HCT116 (cell line): Measurements from ENCODE around the gene MARVELD3. TPM values are rescaled to one million over a fixed set of nuclear protein-coding genes. Genes with fewer than 3 reads are reported as not detected.

Experiments
- ATAC-seq: fragments of 200-7000 bp; cut with Tn5 transposase; 2 replicates; pipeline ENCODE4 v1.9.1; 2020; ENCODE audit warnings: mild to moderate bottlenecking, moderate library complexity
- BruUV-seq: library from RNA; stranded (reverse); fragments of 400-500 nt; replicated peaks from 2 replicates; lab custom pipeline; 2021; lab: Mats Ljungman, UMichigan
- CTCF ChIA-PET: fragments of 300-600 bp; sonication (Branson Sonifier 250); formaldehyde crosslinking; loops from one replicate; lab custom pipeline; 2021; ENCODE audit warnings: antibody characterized with exemption; lab: Charles Lee
- POLR2A ChIA-PET: fragments of 300-600, 350-600 bp; sonication (Branson Sonifier 250); formaldehyde crosslinking; loops from one replicate; lab custom pipeline; 2021; ENCODE audit warnings: antibody characterized with exemption; lab: Charles Lee
- RAD21 ChIA-PET, 2 experiments: fragments of 300-600 bp; sonication (Branson Sonifier 250); formaldehyde crosslinking; loops; one replicate each; lab custom pipeline; 2023; ENCODE audit warnings: low total read pairs in 2 of 2; ENCODE audit not compliant: uncharacterized antibody in 2 of 2, unreplicated experiment in 2 of 2, low non-redundant PET in 1 of 2; lab: Charles Lee
- DNase-seq: peaks from one replicate; pipeline ENCODE4 v3.0.0-alpha.2; 2010; ENCODE audit warnings: low read depth, low spot score
- H2AFZ ChIP-seq: fragments of 200-600 bp; shearing (Covaris generic), sonication (generic); 2 replicates; pipeline ENCODE4 v1.6.1; 2017; ENCODE audit warnings: low read depth, mixed run types, mixed read lengths, antibody characterized with exemption, low read length; ENCODE audit not compliant: poor library complexity, severe bottlenecking
- H3K27ac ChIP-seq: 2 replicates; pipeline ENCODE4 v1.5.1; 2012; ENCODE audit warnings: low read depth, low read length
- H3K27me3 ChIP-seq: fragments of 200-600 bp; sonication (generic); 2 replicates; pipeline ENCODE4 v1.6.1; 2016; ENCODE audit warnings: mixed run types, low read length, mixed read lengths; ENCODE audit not compliant: insufficient read depth
- H3K36me3 ChIP-seq, 2 experiments: fragments of 200-500 bp in 1 of 2; fragments of 200-600 bp in 1 of 2; sonication (Bioruptor generic) in 1 of 2; sonication (generic) in 1 of 2; 2 replicates each; pipeline versions ENCODE4 v1.5.1 to v1.6.1; 2014 to 2016; ENCODE audit warnings: low read length in 2 of 2, inconsistent platforms in 1 of 2, mixed read lengths in 1 of 2, mixed run types in 1 of 2; ENCODE audit not compliant: insufficient read depth in 2 of 2, control insufficient read depth in 1 of 2
- H3K4me1 ChIP-seq, 2 experiments: fragments of 200-600 bp in 1 of 2; sonication (generic) in 1 of 2; 2 replicates each; pipeline versions ENCODE4 v1.5.1 to v1.6.1; 2012 to 2017; ENCODE audit warnings: low read length in 2 of 2, inconsistent platforms in 1 of 2, mild to moderate bottlenecking in 1 of 2, mixed read lengths in 1 of 2, mixed run types in 1 of 2, moderate library complexity in 1 of 2; ENCODE audit not compliant: insufficient read depth in 2 of 2, control insufficient read depth in 1 of 2
- H3K4me2 ChIP-seq: fragments of 200-600 bp; sonication (generic); 2 replicates; pipeline ENCODE4 v1.6.1; 2017; ENCODE audit warnings: mixed run types, low read length, mixed read lengths
- H3K4me3 ChIP-seq, 2 experiments: fragments of 200-600 bp in 1 of 2; sonication (generic) in 1 of 2; replicated peaks in 1 of 2; 2 replicates each; pipeline ENCODE4 v1.5.1; 2011 to 2016; ENCODE audit warnings: low read length in 2 of 2, control low read depth in 1 of 2, low read depth in 1 of 2, mild to moderate bottlenecking in 1 of 2, mixed read lengths in 1 of 2, mixed run types in 1 of 2
- H3K79me2 ChIP-seq: fragments of 200-600 bp; sonication (generic); 2 replicates; pipeline ENCODE4 v1.6.1; 2017; ENCODE audit warnings: mild to moderate bottlenecking, mixed run types, low read length, moderate library complexity, mixed read lengths; ENCODE audit not compliant: insufficient read depth
- H3K9ac ChIP-seq: fragments of 200-600 bp; sonication (generic); 2 replicates; pipeline ENCODE4 v1.6.1; 2016; ENCODE audit warnings: low read length, mixed read lengths
- H3K9me2 ChIP-seq: fragments of 200-600 bp; sonication (generic), shearing (Covaris generic); 2 replicates; pipeline ENCODE4 v1.6.1; 2017; ENCODE audit warnings: mixed run types, mild to moderate bottlenecking, moderate library complexity; ENCODE audit not compliant: insufficient read depth
- H3K9me3 ChIP-seq, 2 experiments: fragments of 200-500 bp in 1 of 2; fragments of 200-600 bp in 1 of 2; sonication (Bioruptor generic) in 1 of 2; sonication (generic) in 1 of 2; 2 replicates each; pipeline ENCODE4 v1.6.1; 2014 to 2017; ENCODE audit warnings: low read length in 2 of 2, mixed read lengths in 2 of 2, inconsistent platforms in 1 of 2, low read depth in 1 of 2, mild to moderate bottlenecking in 1 of 2, mixed run types in 1 of 2, moderate library complexity in 1 of 2; ENCODE audit not compliant: control insufficient read depth in 1 of 2, insufficient read depth in 1 of 2
- H4K20me1 ChIP-seq: fragments of 200-600 bp; sonication (generic), shearing (Covaris generic); 2 replicates; pipeline ENCODE4 v1.6.1; 2017; ENCODE audit warnings: mixed run types, mild to moderate bottlenecking, moderate library complexity; ENCODE audit not compliant: insufficient read depth
- CEBPB ChIP-seq: IDR thresholded peaks from 2 replicates; pipeline ENCODE4 v1.6.1; 2012; ENCODE audit warnings: low read depth
- EGR1 ChIP-seq: IDR thresholded peaks from 2 replicates; pipeline ENCODE4 v1.6.1; 2012; ENCODE audit warnings: low read depth
- EZH2 ChIP-seq: fragments of 200-600 bp; sonication (generic); IDR thresholded peaks from 2 replicates; pipeline ENCODE4 v1.6.1; 2017; ENCODE audit warnings: antibody characterized with exemption, mixed run types
- EZH2phosphoT487 ChIP-seq: fragments of 200-600 bp; IDR thresholded peaks from 2 replicates; pipeline ENCODE4 v1.6.1; 2018; ENCODE audit warnings: antibody characterized with exemption, borderline replicate concordance
- FOSL1 ChIP-seq: IDR thresholded peaks from 2 replicates; pipeline ENCODE4 v1.6.1; 2012; ENCODE audit warnings: low read depth
- POLR2A ChIP-seq: IDR thresholded peaks from 2 replicates; pipeline ENCODE4 v1.7.0; 2011; ENCODE audit warnings: borderline replicate concordance; ENCODE audit not compliant: insufficient read depth, insufficient read length; ENCODE audit errors: extremely low read depth
- POLR2AphosphoS5 ChIP-seq: IDR thresholded peaks from 2 replicates; pipeline ENCODE4 v1.6.1; 2011; ENCODE audit warnings: mild to moderate bottlenecking, low read depth, low read length, moderate library complexity
- RAD21 ChIP-seq: IDR thresholded peaks from 2 replicates; pipeline ENCODE4 v1.6.1; 2012; ENCODE audit warnings: low read depth, mild to moderate bottlenecking
- SRF ChIP-seq: IDR thresholded peaks from 2 replicates; pipeline ENCODE4 v1.6.1; 2012; ENCODE audit warnings: low read depth
- TCF7L2 ChIP-seq: IDR thresholded peaks from 2 replicates; pipeline ENCODE4 v1.7.0; 2011; ENCODE audit warnings: borderline replicate concordance, inconsistent platforms; ENCODE audit not compliant: insufficient read depth, insufficient read length; ENCODE audit errors: extremely low read depth
- YY1 ChIP-seq: IDR thresholded peaks from 2 replicates; pipeline ENCODE4 v1.6.1; 2011; ENCODE audit warnings: low read length, low read depth, moderate library complexity, mild to moderate bottlenecking; ENCODE audit not compliant: insufficient replicate concordance; ENCODE audit errors: extremely low read depth
- ZFX ChIP-seq: fragments of 450-650 bp; IDR thresholded peaks from 2 replicates; pipeline ENCODE4 v1.6.1; 2017
- ZNF274 ChIP-seq: fragments of 200-500 bp; sonication (Bioruptor generic); IDR thresholded peaks from 2 replicates; pipeline ENCODE4 v1.6.1; 2014; ENCODE audit warnings: mild to moderate bottlenecking, low read depth, low read length, inconsistent platforms
- intact Hi-C: fragments of 100-400 bp; cut with micrococcal nuclease; formaldehyde crosslinking; loops from 2 replicates; pipeline ENCODE4 v1.10.0; 2022
- total RNA-seq: library from RNA; stranded (reverse); gene quantifications from one replicate; pipeline ENCODE4 v1.2.1, GENCODE V29; 2021; ENCODE audit not compliant: unreplicated experiment
- TF ChIP-seq, protein P1 (sequence below): IDR thresholded peaks from 2 replicates; pipeline ENCODE4 v1.6.1; 2012; ENCODE audit warnings: low read depth
- TF ChIP-seq, protein P2 (sequence below), 3 experiments: fragments of 200-600 bp in 1 of 3; sonication (generic) in 1 of 3; IDR thresholded peaks in 2 of 3; conservative IDR thresholded peaks in 1 of 3; 2 replicates each; pipeline ENCODE4 v1.5.1; 2012 to 2017; ENCODE audit warnings: low read depth in 2 of 3, low read length in 2 of 3, antibody characterized with exemption in 1 of 3, borderline replicate concordance in 1 of 3, control low read depth in 1 of 3, mild to moderate bottlenecking in 1 of 3, mixed read lengths in 1 of 3, mixed run types in 1 of 3, moderate library complexity in 1 of 3; ENCODE audit not compliant: insufficient read depth in 1 of 3
- TF ChIP-seq, protein P3 (sequence below): IDR thresholded peaks from 2 replicates; pipeline ENCODE4 v1.6.1; 2012

The MARVELD3 gene
- total RNA-seq, 1 experiment from 2014 or later, result 20.9 TPM

DNA sequence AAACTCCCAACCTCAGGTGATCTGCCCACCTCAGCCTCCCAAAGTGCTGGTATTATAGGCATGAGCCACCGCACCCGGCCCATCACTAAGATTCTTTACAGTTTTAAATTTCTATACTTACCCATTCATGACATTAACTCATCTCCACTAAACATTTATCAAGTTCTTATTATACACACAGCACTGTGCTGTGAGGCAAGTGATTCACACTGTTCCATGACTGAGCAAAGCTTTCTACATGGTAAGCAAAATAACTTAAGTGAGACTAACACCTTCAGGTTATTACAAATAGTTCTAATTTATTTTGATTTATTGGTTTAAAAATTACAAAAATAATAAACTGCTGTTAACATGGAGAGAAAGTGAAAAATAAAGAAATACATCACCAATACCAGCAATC, 33.5 kb downstream of the MARVELD3 start:
- no peak for TF ChIP-seq SRF
- TF ChIP-seq, protein P1, sequence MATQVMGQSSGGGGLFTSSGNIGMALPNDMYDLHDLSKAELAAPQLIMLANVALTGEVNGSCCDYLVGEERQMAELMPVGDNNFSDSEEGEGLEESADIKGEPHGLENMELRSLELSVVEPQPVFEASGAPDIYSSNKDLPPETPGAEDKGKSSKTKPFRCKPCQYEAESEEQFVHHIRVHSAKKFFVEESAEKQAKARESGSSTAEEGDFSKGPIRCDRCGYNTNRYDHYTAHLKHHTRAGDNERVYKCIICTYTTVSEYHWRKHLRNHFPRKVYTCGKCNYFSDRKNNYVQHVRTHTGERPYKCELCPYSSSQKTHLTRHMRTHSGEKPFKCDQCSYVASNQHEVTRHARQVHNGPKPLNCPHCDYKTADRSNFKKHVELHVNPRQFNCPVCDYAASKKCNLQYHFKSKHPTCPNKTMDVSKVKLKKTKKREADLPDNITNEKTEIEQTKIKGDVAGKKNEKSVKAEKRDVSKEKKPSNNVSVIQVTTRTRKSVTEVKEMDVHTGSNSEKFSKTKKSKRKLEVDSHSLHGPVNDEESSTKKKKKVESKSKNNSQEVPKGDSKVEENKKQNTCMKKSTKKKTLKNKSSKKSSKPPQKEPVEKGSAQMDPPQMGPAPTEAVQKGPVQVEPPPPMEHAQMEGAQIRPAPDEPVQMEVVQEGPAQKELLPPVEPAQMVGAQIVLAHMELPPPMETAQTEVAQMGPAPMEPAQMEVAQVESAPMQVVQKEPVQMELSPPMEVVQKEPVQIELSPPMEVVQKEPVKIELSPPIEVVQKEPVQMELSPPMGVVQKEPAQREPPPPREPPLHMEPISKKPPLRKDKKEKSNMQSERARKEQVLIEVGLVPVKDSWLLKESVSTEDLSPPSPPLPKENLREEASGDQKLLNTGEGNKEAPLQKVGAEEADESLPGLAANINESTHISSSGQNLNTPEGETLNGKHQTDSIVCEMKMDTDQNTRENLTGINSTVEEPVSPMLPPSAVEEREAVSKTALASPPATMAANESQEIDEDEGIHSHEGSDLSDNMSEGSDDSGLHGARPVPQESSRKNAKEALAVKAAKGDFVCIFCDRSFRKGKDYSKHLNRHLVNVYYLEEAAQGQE, result no peak
- no peak for TF ChIP-seq CEBPB
- TF ChIP-seq TCF7L2, result no peak
- no peak for TF ChIP-seq ZNF274
- TF ChIP-seq, protein P2, sequence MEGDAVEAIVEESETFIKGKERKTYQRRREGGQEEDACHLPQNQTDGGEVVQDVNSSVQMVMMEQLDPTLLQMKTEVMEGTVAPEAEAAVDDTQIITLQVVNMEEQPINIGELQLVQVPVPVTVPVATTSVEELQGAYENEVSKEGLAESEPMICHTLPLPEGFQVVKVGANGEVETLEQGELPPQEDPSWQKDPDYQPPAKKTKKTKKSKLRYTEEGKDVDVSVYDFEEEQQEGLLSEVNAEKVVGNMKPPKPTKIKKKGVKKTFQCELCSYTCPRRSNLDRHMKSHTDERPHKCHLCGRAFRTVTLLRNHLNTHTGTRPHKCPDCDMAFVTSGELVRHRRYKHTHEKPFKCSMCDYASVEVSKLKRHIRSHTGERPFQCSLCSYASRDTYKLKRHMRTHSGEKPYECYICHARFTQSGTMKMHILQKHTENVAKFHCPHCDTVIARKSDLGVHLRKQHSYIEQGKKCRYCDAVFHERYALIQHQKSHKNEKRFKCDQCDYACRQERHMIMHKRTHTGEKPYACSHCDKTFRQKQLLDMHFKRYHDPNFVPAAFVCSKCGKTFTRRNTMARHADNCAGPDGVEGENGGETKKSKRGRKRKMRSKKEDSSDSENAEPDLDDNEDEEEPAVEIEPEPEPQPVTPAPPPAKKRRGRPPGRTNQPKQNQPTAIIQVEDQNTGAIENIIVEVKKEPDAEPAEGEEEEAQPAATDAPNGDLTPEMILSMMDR (IDR thresholded peaks at IDR 0.05 in 2 of 3, conservative IDR thresholded peaks at IDR 0.05 in 1 of 3; ENCODE audit: borderline replicate concordance in 1 of 3, insufficient read depth in 1 of 3, low read depth in 2 of 3, low read length in 2 of 3), result no peak
- TF ChIP-seq YY1, result no peak
- TF ChIP-seq EZH2, result no peak
- TF ChIP-seq POLR2AphosphoS5, result no peak
- no peak for TF ChIP-seq FOSL1
- TF ChIP-seq EGR1, result no peak
- no peak for TF ChIP-seq ZFX
- no peak for TF ChIP-seq POLR2A
- no peak for TF ChIP-seq EZH2phosphoT487
- TF ChIP-seq RAD21, result no peak
- TF ChIP-seq, protein P3, sequence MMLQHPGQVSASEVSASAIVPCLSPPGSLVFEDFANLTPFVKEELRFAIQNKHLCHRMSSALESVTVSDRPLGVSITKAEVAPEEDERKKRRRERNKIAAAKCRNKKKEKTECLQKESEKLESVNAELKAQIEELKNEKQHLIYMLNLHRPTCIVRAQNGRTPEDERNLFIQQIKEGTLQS, result no peak
- TF ChIP-seq, all 23 proteins: peak for 0
- RAD21 ChIA-PET, result no interaction called here
- POLR2A ChIA-PET, result no interaction called here
- H3K4me3 ChIP-seq, result no peak overlapping the region
- H3K9me3 ChIP-seq, result no peaks in the 10 kb centered on the region
- no peak overlapping the region for H2AFZ ChIP-seq
- ATAC-seq (no peak), DNase-seq (no peak)
- intact Hi-C loops, result no loop called here
- H3K79me2 ChIP-seq, result no peaks in the 10 kb centered on the region
- no peaks in the 10 kb centered on the region for H3K4me1 ChIP-seq
- no peaks in the 10 kb centered on the region for H4K20me1 ChIP-seq
- no TSS peak for BruUV-seq
- peaks cover 5 to 18% of the 10 kb centered on the region in 2 experiments; a peak in 2 of 4 replicates for H3K36me3 ChIP-seq
- CTCF ChIA-PET, result no interaction called here
- H3K27ac ChIP-seq, result no peak overlapping the region
- H3K27me3 ChIP-seq, result no peaks in the 10 kb centered on the region
- H3K4me2 ChIP-seq, result no peak overlapping the region
- no peaks in the 10 kb centered on the region for H3K9me2 ChIP-seq
- no peak overlapping the region for H3K9ac ChIP-seq
